ENCODE results near the gene CCNQ. TPM values are rescaled to one million over a fixed set of nuclear protein-coding genes. Genes with fewer than 3 reads are reported as not detected.

The CCNQ gene
- total RNA-seq, 2 experiments from 2014 or later, result 18.1 to 18.9 TPM

DNA sequence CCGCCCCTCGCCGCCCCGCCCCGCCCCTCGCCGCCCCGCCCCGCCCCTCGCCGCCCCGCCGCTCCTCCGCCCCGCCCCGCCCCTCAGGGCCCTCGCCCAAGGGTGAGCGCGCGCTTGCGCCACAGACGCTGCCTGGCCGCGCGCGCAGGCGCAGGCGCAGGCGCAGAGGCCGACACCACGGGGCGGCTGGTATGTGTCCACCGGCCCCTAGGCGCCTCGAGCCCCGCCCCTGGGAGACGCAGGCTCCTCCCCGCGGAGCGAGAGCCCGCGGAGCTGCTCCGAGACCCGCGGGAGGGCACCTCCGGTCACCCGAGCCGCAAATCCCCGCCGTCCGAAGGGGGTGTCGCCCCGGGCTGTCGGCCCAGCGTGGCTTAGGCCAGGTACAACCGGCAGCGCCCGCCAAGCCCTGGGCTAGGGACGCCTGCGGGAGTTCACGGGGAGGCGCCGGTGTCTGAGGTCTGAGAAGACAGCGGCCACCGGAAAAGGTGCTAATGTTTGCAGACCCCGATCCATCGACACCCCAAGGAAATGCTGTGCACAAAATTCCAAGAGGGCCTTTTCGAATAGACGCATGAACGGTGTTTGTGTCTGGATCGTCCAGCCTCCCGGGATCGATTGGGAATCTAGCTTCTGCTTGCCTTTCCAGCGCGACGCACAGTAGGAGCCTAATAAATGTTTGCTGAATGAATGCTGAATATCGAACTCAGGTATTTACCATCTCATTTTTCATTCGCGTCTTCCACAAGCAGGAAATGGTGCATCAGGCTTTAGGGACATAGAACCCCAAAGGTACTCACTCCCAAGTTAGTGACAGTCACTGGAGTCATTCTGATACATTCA is 473 bp upstream of the CCNQ start:
- CTCF ChIA-PET, result interaction anchor here (1.1 to 4.0 kb wide), 5 partner anchors 10 to 129 kb away, joined by 3 to 38 read pairs (median 7); partner anchors contain the start of gene HAUS7
- Mint-ChIP-seq H3K9me3 (no peaks in the 10 kb centered on the region), H3K27me3 (no peaks in the 10 kb centered on the region), H3K36me3 (peaks cover 5% of the 10 kb centered on the region), H3K4me3 (peak overlapping the region; percentile 82), H3K4me1 (ENCODE audit: low read depth) (peaks cover 41% of the 10 kb centered on the region), H3K27ac (peak overlapping the region; percentile 60)
- peak; percentile 91 for DNase-seq
- intact Hi-C loops (cut with micrococcal nuclease), result loop anchor here (1.0 to 2.0 kb wide), 2 partner anchors 129 to 658 kb away; partner anchors contain the start of gene HAUS7
- POLR2A ChIA-PET, result interaction anchor here (1.2 kb wide), 1 partner anchor 10 kb away, joined by 4 read pairs; no protein-coding TSS in a partner anchor

DNA sequence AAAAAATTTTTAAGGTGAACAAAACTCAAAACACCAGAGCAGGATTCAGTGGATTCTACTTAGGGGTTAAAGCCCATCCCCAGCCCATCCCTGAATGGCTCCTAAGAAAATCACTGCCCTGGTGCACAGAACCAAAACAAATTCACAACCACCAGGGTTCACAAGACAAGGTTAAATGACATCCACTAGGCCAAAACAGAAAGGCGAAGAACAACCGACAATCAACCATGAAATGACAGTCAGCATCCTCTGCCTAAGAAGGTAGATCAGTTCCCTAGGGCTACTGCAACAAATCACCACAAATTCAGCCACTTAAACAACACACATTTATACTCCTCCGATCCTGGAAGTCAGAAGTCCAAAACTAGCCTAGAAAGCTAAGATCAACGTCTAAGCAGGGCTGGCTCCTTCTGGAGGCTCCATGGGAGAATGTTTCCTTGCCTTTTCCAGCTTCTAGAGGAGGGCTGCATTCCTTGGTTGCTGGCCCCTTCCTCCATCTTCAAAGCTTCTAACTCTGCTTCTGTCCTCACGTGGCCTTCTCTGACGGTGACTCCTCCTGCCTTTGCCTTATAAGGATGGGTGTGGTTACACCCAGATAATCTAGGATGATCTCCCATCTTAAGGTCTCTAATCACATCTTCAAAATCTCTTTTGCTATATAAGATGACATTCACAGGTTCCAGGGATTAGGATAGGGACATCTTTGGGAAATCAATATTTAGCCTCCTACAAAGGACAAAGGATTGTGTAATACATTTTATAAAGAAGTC is 1.8 kb downstream of the CCNQ start:
- ChIA-PET CTCF (interaction anchor here (1.4 kb wide), 1 partner anchor 13 kb away, joined by 5 read pairs; no protein-coding TSS in a partner anchor), POLR2A (no interaction called here)
- intact Hi-C loops (cut with micrococcal nuclease), result no loop called here
- Mint-ChIP-seq H3K9me3 (no peaks in the 10 kb centered on the region), H3K4me3 (peak overlapping the region; percentile 85), H3K27me3 (no peaks in the 10 kb centered on the region), H3K36me3 (peaks cover 5% of the 10 kb centered on the region), H3K4me1 (ENCODE audit: low read depth) (peaks cover 28% of the 10 kb centered on the region), H3K27ac (no peak overlapping the region)
- DNase-seq, result no peak

DNA sequence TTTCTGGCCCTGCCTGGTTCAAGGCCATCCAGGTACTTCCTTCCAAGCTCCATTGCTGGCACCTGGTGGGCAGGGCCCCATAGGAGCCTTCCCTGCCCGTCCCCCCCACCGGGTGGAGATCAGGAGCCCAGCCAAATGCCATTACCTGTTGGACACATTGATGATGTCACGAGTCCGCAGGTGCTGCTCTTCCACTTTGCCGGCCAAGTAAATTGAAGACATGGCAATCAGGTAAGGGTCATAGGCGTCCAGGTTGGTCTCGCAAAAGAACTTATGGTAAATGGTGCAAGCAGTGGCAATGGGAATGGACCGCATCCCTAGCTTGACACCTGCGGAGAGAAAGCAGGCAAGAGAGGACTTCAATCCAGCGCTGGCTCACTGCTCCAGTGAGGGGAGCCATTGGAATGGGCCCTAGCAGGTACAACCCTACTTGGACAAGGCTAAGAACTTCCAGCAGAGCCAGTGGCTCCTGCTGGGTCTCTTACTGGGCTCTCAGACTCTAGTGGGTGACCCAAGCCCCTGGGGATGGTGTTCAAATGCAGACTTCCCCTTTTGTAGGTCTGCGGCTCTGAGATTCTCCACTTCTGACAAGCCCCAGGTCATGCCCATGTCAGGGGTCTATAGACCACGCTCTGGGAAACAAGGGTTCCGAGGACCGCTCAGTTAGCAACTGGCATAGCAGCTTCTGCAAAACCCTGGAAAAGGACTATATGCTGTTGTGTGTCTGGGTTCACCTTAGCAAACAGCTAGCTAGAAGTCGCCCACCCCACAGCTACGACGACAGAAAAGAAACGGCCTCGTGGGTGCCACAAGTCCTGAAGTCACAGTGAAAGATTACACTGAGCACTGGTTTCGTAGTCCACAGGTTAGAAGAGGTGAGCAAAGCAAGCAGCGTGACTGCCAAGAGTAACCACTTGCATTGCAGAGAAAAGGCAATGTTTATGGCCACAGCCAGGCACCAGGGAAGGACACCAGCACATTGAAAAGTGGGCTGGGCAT is 2.8 kb downstream of the CCNQ start:
- H3K9me3 Mint-ChIP-seq, result no peaks in the 10 kb centered on the region
- peaks cover 26% of the 10 kb centered on the region for H3K4me1 Mint-ChIP-seq (ENCODE audit: low read depth)
- H3K27ac Mint-ChIP-seq, result no peak overlapping the region
- H3K4me3 Mint-ChIP-seq, result no peak overlapping the region
- POLR2A ChIA-PET, result no interaction called here
- intact Hi-C loops (cut with micrococcal nuclease), result no loop called here
- CTCF ChIA-PET, result no interaction called here
- no peak for DNase-seq
- H3K36me3 Mint-ChIP-seq, result peaks cover 7% of the 10 kb centered on the region
- no peaks in the 10 kb centered on the region for H3K27me3 Mint-ChIP-seq

DNA sequence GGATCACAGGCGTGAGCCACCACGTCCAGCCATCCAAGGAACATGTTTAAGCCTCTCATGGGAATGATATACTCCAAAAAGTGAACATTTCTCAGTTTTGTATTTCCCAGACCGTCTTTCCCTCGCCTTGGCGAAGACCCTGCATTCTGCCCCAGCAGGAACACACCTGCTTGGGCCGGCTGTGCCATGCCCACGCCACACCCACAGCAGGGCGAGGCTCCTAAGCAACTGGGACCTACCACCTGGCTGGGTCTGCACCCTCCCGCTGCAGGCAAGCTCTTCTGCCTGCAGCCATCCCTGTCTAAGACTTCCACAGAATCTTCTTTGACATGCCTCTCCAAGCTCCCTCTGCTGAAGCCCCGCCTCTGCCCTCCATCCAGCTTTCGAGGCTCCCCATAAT is 3.6 kb downstream of the CCNQ start:
- Mint-ChIP-seq H3K27ac (no peak overlapping the region), H3K9me3 (no peaks in the 10 kb centered on the region), H3K27me3 (no peaks in the 10 kb centered on the region), H3K36me3 (peaks cover 7% of the 10 kb centered on the region), H3K4me3 (no peak overlapping the region), H3K4me1 (ENCODE audit: low read depth) (peaks cover 19% of the 10 kb centered on the region)
- ChIA-PET POLR2A (no interaction called here), CTCF (interaction anchor here (1.0 kb wide), 1 partner anchor 41 kb away, joined by 3 read pairs; no protein-coding TSS in a partner anchor)
- no peak for DNase-seq
- intact Hi-C loops (cut with micrococcal nuclease), result no loop called here

DNA sequence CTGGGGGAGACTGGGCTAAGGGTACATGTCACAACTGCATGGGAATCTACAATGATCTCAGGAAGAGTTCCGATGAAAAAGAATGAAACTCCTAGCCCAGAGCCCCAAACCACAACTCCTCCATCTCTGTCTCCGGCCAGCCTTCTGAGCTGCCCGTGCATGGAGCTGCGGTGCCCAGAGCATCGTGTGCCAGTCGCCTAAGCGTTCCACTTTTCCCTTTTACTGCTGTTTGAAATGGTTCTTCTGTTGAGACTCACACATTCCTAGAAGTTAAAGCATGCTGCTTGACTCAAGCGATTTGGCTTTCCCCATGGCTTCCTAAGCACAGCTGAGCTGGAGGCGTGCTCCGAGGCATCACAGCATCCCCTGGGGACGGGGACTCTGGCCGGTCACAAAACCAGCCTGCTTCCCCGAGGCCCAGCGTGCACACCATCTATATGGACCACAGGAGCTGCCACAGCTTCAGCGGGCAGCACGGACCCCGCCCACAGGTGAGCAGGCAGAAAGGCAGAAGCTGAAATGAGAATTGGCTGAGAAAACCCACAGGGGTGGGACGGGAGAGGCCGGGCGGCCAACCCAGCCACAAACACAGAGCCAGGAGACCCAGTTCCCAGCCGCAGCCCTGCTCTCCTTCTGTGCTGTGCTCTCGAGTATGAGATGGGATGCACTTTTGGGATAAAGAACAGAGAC is 5.0 kb downstream of the CCNQ start:
- ChIA-PET CTCF (interaction anchor here (1.0 kb wide), 1 partner anchor 39 kb away, joined by 3 read pairs; no protein-coding TSS in a partner anchor), POLR2A (no interaction called here)
- intact Hi-C loops (cut with micrococcal nuclease), result no loop called here
- H3K9me3 Mint-ChIP-seq, result no peaks in the 10 kb centered on the region
- peaks cover 7% of the 10 kb centered on the region for H3K36me3 Mint-ChIP-seq
- no peak overlapping the region for H3K27ac Mint-ChIP-seq
- peaks cover 17% of the 10 kb centered on the region for H3K4me1 Mint-ChIP-seq (ENCODE audit: low read depth)
- no peak for DNase-seq
- no peaks in the 10 kb centered on the region for H3K27me3 Mint-ChIP-seq
- no peak overlapping the region for H3K4me3 Mint-ChIP-seq

- Mint-ChIP-seq H3K4me1 (ENCODE audit: low read depth) (peaks cover 17% of the 10 kb centered on the region), H3K9me3 (no peaks in the 10 kb centered on the region), H3K4me3 (no peak overlapping the region), H3K27ac (no peak overlapping the region), H3K27me3 (no peaks in the 10 kb centered on the region), H3K36me3 (peaks cover 8% of the 10 kb centered on the region)
- CTCF ChIA-PET, result no interaction called here
- DNase-seq, result no peak
- POLR2A ChIA-PET, result no interaction called here
- intact Hi-C loops (cut with micrococcal nuclease), result no loop called here
Observed at GRCh38 chrX:153592966-153593688, 5.8 kb downstream of the CCNQ start.

GRCh38 chrX:153592091-153592833 is 6.7 kb downstream of the CCNQ start:
- no peaks in the 10 kb centered on the region for H3K9me3 Mint-ChIP-seq
- no peak overlapping the region for H3K4me3 Mint-ChIP-seq
- H3K27ac Mint-ChIP-seq, result no peak overlapping the region
- DNase-seq, result no peak
- ChIA-PET CTCF (no interaction called here), POLR2A (no interaction called here)
- H3K27me3 Mint-ChIP-seq, result no peaks in the 10 kb centered on the region
- H3K36me3 Mint-ChIP-seq, result peaks cover 8% of the 10 kb centered on the region
- H3K4me1 Mint-ChIP-seq (ENCODE audit: low read depth), result peaks cover 11% of the 10 kb centered on the region
- intact Hi-C loops (cut with micrococcal nuclease), result no loop called here

GRCh38 chrX:153590961-153591956 is 7.7 kb downstream of the CCNQ start:
- no peak overlapping the region for H3K4me3 Mint-ChIP-seq
- ChIA-PET CTCF (no interaction called here), POLR2A (no interaction called here)
- no peaks in the 10 kb centered on the region for H3K27me3 Mint-ChIP-seq
- no peaks in the 10 kb centered on the region for H3K9me3 Mint-ChIP-seq
- H3K36me3 Mint-ChIP-seq, result peaks cover 8% of the 10 kb centered on the region
- no peak for DNase-seq
- intact Hi-C loops (cut with micrococcal nuclease), result no loop called here
- peaks cover 3% of the 10 kb centered on the region for H3K4me1 Mint-ChIP-seq (ENCODE audit: low read depth)
- no peak overlapping the region for H3K27ac Mint-ChIP-seq

DNA sequence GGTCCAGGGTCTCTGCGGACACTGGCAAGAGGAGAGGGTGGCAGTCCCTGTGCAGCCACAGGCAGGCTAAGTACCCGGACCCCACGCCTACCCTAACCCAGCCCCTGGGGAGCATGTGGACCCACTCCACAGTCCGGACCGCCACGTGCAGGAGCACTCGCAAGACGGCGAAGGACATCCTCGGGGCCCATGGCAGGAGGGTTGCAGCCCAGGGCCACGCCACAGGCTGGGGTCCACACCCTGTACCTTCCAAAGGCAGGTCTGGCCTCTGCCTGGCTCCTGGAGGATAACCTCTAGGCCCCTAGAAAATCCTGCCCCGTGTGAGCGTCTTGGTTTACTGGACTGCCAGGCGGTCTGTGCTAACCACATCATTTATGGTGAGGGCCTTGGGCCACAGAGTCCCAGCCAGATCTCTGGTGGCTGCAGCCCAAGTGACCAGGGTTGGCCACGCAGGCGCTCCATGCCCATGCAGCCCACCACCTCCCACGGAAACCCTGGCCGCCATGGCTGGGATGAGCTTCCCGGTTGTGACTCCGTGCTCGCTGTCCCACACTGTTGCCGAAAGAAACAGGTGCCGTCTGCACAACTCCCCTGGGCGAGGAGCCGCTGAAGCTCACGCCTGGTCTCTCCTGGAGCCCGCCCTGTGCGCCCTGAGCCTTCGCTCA is 10.0 kb downstream of the CCNQ start:
- peaks cover under 1% of the 10 kb centered on the region for H3K4me1 Mint-ChIP-seq (ENCODE audit: low read depth)
- H3K27me3 Mint-ChIP-seq, result no peaks in the 10 kb centered on the region
- no peak overlapping the region for H3K4me3 Mint-ChIP-seq
- ChIA-PET POLR2A (no interaction called here), CTCF (no interaction called here)
- intact Hi-C loops (cut with micrococcal nuclease), result no loop called here
- H3K27ac Mint-ChIP-seq, result no peak overlapping the region
- H3K36me3 Mint-ChIP-seq, result peaks cover 3% of the 10 kb centered on the region
- no peak for DNase-seq
- H3K9me3 Mint-ChIP-seq, result no peaks in the 10 kb centered on the region
